GM15510 (cell line): ENCODE measurements around the gene IFI27L1.

Source experiments
- POLR2A ChIP-seq: IDR thresholded peaks from 3 replicates; pipeline ENCODE4 v1.6.1; 2011; ENCODE audit warnings: borderline replicate concordance; ENCODE audit not compliant: insufficient read length; ENCODE audit errors: extremely low read depth

IFI27L1 gene

DNA sequence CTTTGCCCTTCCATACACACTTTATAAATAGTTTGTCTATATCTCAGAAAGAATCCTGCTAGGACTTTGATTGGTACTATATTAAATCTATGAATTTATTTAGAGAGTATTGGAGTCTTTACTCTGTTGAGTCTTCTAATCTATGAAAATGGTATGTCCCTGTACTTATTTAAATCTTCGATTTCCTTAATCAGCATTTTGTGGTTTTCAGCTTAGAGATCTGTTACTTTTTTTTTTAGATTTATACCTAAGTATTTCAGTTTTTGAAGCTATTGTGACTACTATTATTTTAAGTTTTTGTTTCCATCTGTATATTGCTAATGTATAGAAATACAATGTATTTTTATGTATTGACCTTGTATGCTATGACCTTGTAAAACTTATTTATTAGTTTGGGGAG, 61.7 kb downstream of the IFI27L1 start:
- no peak for TF ChIP-seq POLR2A

DNA sequence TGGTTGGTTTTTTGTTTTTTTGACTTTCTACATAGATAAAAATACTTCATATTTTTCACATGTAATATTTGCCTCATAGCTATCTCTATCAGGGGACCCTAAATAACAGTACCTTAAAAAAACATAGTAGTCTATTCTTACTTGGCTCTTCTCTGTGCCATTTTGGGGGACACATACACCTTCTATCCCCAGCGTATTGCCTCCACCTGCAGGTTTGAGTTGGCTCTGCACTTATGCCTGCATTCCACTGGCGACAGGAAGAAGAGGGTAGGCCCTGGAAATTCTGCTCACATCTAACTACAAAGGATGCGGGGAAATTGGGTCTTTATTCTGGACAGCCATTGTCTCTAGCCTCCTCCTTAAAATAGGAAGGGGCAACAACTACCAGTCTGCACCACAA, 62.1 kb downstream of the IFI27L1 start:
- no peak for TF ChIP-seq POLR2A

DNA sequence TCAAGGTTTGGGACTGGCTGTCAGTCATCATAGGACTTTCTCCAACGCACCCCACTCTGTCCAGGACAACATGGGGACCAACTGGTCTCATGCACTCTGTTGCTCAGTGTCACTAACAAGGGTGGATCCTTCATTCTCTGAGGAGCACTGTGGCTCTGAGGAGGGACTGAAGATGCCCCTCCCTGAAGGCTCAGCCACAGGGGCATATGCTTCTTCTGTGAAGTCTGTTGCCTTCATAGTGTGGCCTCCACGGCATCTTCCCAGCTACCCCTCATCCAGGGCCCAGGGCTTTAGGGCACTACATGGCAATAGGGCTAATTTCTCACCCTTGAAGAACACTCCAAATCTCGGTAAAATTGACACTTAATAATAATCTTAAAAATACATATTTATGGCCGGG, 62.6 kb downstream of the IFI27L1 start:
- no peak for TF ChIP-seq POLR2A

DNA sequence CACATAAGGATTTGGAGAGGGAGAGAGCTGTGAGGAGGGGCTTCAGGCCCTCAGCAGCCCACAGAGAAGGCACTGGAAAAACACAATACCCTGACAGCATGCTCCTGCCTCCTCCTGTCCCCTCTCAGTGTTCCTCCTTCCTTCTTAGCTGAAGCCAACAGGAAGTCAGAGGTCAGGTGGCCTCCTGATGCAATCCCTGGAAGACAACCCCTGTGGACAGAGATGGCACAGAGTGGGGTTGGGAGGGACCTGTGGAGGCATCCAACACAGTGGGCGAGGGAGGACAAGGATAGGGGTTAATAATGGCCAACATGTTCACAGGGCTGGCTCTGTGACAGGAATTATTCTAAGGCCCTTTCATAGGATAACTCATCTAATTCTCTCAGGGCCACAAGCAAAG, 63.7 kb downstream of the IFI27L1 start:
- no peak for TF ChIP-seq POLR2A

DNA sequence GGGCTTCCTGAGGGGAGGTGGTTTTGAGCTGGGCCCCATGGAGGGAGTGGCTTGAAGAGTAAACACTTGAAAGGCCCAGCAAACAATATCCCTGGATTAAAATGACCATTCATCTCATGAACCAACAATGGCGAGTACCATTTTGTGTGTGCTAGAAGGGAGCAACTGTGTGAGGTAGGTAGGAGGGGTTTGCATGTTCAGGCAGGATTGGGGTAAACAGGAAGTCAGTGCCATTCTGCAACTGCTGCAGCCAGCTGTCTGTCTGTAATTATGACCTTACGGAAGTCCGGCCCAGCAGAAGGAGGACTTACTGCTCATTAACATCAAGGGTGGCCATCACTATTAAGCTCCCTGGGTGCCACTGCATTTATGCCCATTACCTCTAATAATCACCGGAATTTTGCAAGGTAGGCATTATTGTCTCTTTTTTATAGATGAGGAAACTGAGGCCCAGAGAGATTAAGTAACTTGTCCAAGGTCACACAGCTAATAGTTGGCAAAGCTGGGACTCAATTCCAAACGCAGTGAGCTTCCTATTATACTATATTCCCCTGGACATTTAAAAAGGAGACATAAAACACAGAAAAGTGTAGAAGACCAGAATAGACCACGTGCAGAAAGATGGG, 64.9 kb downstream of the IFI27L1 start:
- TF ChIP-seq POLR2A = no peak
